ENCODE measurements around the gene TAPT1. TPM values are rescaled to one million over a fixed set of nuclear protein-coding genes. Genes with fewer than 3 reads are reported as not detected.
"Not testable (repeated sequence)": the region's sequence is repeated elsewhere in the genome, so short reads cannot be mapped to it uniquely, and the experiment has no call there.

Gene TAPT1
- total RNA-seq = 10 to 100 TPM; 31.9 to 34.3 TPM

GRCh38 chr4:16225863-16226815 is at the start of gene TAPT1:
Gene TAPT1, minus strand, starts transcription at chr4:16226471. Its CDS starts 14 bp downstream, at chr4:16226457.
- Mint-ChIP-seq H3K4me1 (ENCODE audit: low read depth) (peaks cover 48% of the 10 kb centered on the region), H3K4me3 (peak within 1 kb of the TSS; percentile 92), H3K27me3 (ENCODE audit: low read depth) (no peaks in the 10 kb centered on the region), H3K27ac (peak within 1 kb of the TSS; percentile 95), H3K9me3 (ENCODE audit: insufficient read depth) (no peaks in the 10 kb centered on the region), H3K36me3 (ENCODE audit: low read depth) (peaks cover 20% of the 10 kb centered on the region)
- ChIA-PET POLR2A (interaction anchor here (0.6 to 1.7 kb wide), 5 partner anchors 9 to 155 kb away, joined by 3 to 6 read pairs (median 5); no protein-coding TSS in a partner anchor), CTCF (interaction anchor here (2.9 kb wide), 1 partner anchor 20 kb away, joined by 10 read pairs; no protein-coding TSS in a partner anchor)
- DNase-seq = peak; percentile 77
- peak; percentile 77 for ATAC-seq

- no peak overlapping the region for H3K27ac Mint-ChIP-seq
- H3K27me3 Mint-ChIP-seq (ENCODE audit: low read depth) = peaks cover 11% of the 10 kb centered on the region
- CTCF ChIA-PET = no interaction called here
- H3K36me3 Mint-ChIP-seq (ENCODE audit: low read depth) = no peaks in the 10 kb centered on the region
- H3K4me3 Mint-ChIP-seq = no peak overlapping the region
- peaks cover 9% of the 10 kb centered on the region for H3K4me1 Mint-ChIP-seq (ENCODE audit: low read depth)
- no peaks in the 10 kb centered on the region for H3K9me3 Mint-ChIP-seq (ENCODE audit: insufficient read depth)
- DNase-seq = no peak
- POLR2A ChIA-PET = no interaction called here
- no peak for ATAC-seq
These were observed 45.1 kb upstream of the TAPT1 start for GRCh38 chr4:16271411-16271810.

- ChIA-PET POLR2A (no interaction called here), CTCF (interaction anchor here (1.0 kb wide), 1 partner anchor 43 kb away, joined by 3 read pairs; no protein-coding TSS in a partner anchor)
- ATAC-seq (no peak), DNase-seq (no peak)
- H3K4me3 Mint-ChIP-seq = no peak overlapping the region
- no peak overlapping the region for H3K27ac Mint-ChIP-seq
- no peaks in the 10 kb centered on the region for H3K36me3 Mint-ChIP-seq (ENCODE audit: low read depth)
- peaks cover 9% of the 10 kb centered on the region for H3K4me1 Mint-ChIP-seq (ENCODE audit: low read depth)
- peaks cover 11% of the 10 kb centered on the region for H3K27me3 Mint-ChIP-seq (ENCODE audit: low read depth)
- no peaks in the 10 kb centered on the region for H3K9me3 Mint-ChIP-seq (ENCODE audit: insufficient read depth)
These were observed 44.4 kb upstream of the TAPT1 start for GRCh38 chr4:16270454-16271328.

- H3K9me3 Mint-ChIP-seq (ENCODE audit: insufficient read depth); POLR2A ChIA-PET; H3K4me3 Mint-ChIP-seq; DNase-seq; H3K4me1 Mint-ChIP-seq (ENCODE audit: low read depth); H3K27ac Mint-ChIP-seq; H3K36me3 Mint-ChIP-seq (ENCODE audit: low read depth); ATAC-seq: not testable (repeated sequence)
- H3K27me3 Mint-ChIP-seq (ENCODE audit: low read depth) = peaks cover 11% of the 10 kb centered on the region
- CTCF ChIA-PET = interaction anchor here (1.0 kb wide), 1 partner anchor 44 kb away, joined by 3 read pairs; no protein-coding TSS in a partner anchor
These were observed 43.6 kb upstream of the TAPT1 start for GRCh38 chr4:16269742-16270453.

GRCh38 chr4:16269240-16269639 is 43.0 kb upstream of the TAPT1 start:
- ChIA-PET POLR2A (no interaction called here), CTCF (no interaction called here)
- Mint-ChIP-seq H3K4me3 (no peak overlapping the region), H3K36me3 (ENCODE audit: low read depth) (no peaks in the 10 kb centered on the region), H3K9me3 (ENCODE audit: insufficient read depth) (no peaks in the 10 kb centered on the region), H3K27ac (no peak overlapping the region), H3K27me3 (ENCODE audit: low read depth) (peaks cover 11% of the 10 kb centered on the region), H3K4me1 (ENCODE audit: low read depth) (peaks cover 9% of the 10 kb centered on the region)
- DNase-seq (no peak), ATAC-seq (no peak)

- Mint-ChIP-seq H3K4me1 (ENCODE audit: low read depth) (peaks cover 9% of the 10 kb centered on the region), H3K27me3 (ENCODE audit: low read depth) (peaks cover 9% of the 10 kb centered on the region), H3K27ac (no peak overlapping the region), H3K36me3 (ENCODE audit: low read depth) (no peaks in the 10 kb centered on the region), H3K9me3 (ENCODE audit: insufficient read depth) (no peaks in the 10 kb centered on the region), H3K4me3 (no peak overlapping the region)
- DNase-seq (no peak), ATAC-seq (no peak)
- POLR2A ChIA-PET = no interaction called here
- CTCF ChIA-PET = no interaction called here
These were observed 42.0 kb upstream of the TAPT1 start for GRCh38 chr4:16268290-16268689.

- Mint-ChIP-seq H3K9me3 (ENCODE audit: insufficient read depth) (no peaks in the 10 kb centered on the region), H3K27me3 (ENCODE audit: low read depth) (peaks cover 6% of the 10 kb centered on the region), H3K27ac (no peak overlapping the region), H3K36me3 (ENCODE audit: low read depth) (no peaks in the 10 kb centered on the region), H3K4me3 (no peak overlapping the region), H3K4me1 (ENCODE audit: low read depth) (peaks cover 9% of the 10 kb centered on the region)
- ChIA-PET CTCF (no interaction called here), POLR2A (no interaction called here)
- DNase-seq (no peak), ATAC-seq (no peak)
These were observed 41.4 kb upstream of the TAPT1 start for GRCh38 chr4:16267639-16268038.

- ChIA-PET CTCF (interaction anchor here (0.5 to 3.6 kb wide), 17 partner anchors 15 to 512 kb away, joined by 3 to 24 read pairs (median 3); partner anchors contain the start of gene FGFBP2), POLR2A (no interaction called here)
- H3K4me1 Mint-ChIP-seq (ENCODE audit: low read depth) = peaks cover 14% of the 10 kb centered on the region
- no peaks in the 10 kb centered on the region for H3K36me3 Mint-ChIP-seq (ENCODE audit: low read depth)
- no peaks in the 10 kb centered on the region for H3K9me3 Mint-ChIP-seq (ENCODE audit: insufficient read depth)
- ATAC-seq (no peak), DNase-seq (no peak)
- no peak overlapping the region for H3K4me3 Mint-ChIP-seq
- H3K27me3 Mint-ChIP-seq (ENCODE audit: low read depth) = peaks cover 4% of the 10 kb centered on the region
- H3K27ac Mint-ChIP-seq = no peak overlapping the region
These were observed 39.5 kb upstream of the TAPT1 start for GRCh38 chr4:16265820-16266219.

- ATAC-seq (peak; percentile 65), DNase-seq (no peak)
- no peaks in the 10 kb centered on the region for H3K9me3 Mint-ChIP-seq (ENCODE audit: insufficient read depth)
- H3K27me3 Mint-ChIP-seq (ENCODE audit: low read depth) = peaks cover 2% of the 10 kb centered on the region
- no peaks in the 10 kb centered on the region for H3K36me3 Mint-ChIP-seq (ENCODE audit: low read depth)
- H3K27ac Mint-ChIP-seq = no peak overlapping the region
- H3K4me3 Mint-ChIP-seq = no peak overlapping the region
- POLR2A ChIA-PET = interaction anchor here (0.7 kb wide), 1 partner anchor 765 kb away, joined by 4 read pairs; no protein-coding TSS in a partner anchor
- CTCF ChIA-PET = interaction anchor here (0.7 to 3.6 kb wide), 31 partner anchors 10 to 382 kb away, joined by 3 to 24 read pairs (median 4); partner anchors contain the start of gene FGFBP2
- H3K4me1 Mint-ChIP-seq (ENCODE audit: low read depth) = peaks cover 7% of the 10 kb centered on the region
These were observed 38.5 kb upstream of the TAPT1 start for GRCh38 chr4:16264798-16265197.

- no peak for ATAC-seq
- POLR2A ChIA-PET = no interaction called here
These were observed 36.8 kb upstream of the TAPT1 start for GRCh38 chr4:16263056-16263455.

GRCh38 chr4:16262188-16262587 is 35.9 kb upstream of the TAPT1 start:
- Mint-ChIP-seq H3K4me3 (no peak overlapping the region), H3K4me1 (ENCODE audit: low read depth) (peaks cover 9% of the 10 kb centered on the region), H3K9me3 (ENCODE audit: insufficient read depth) (no peaks in the 10 kb centered on the region), H3K36me3 (ENCODE audit: low read depth) (no peaks in the 10 kb centered on the region), H3K27me3 (ENCODE audit: low read depth) (no peaks in the 10 kb centered on the region), H3K27ac (no peak overlapping the region)
- ATAC-seq = no peak
- DNase-seq = no peak
- ChIA-PET POLR2A (no interaction called here), CTCF (no interaction called here)

More at GRCh38 chr4:16263056-16263455, 36.8 kb upstream of the TAPT1 start:
- no peak overlapping the region for H3K27ac Mint-ChIP-seq
- H3K9me3 Mint-ChIP-seq (ENCODE audit: insufficient read depth) = no peaks in the 10 kb centered on the region
- no peak for DNase-seq
- no peaks in the 10 kb centered on the region for H3K36me3 Mint-ChIP-seq (ENCODE audit: low read depth)
- peaks cover 9% of the 10 kb centered on the region for H3K4me1 Mint-ChIP-seq (ENCODE audit: low read depth)
- no peaks in the 10 kb centered on the region for H3K27me3 Mint-ChIP-seq (ENCODE audit: low read depth)
- H3K4me3 Mint-ChIP-seq = no peak overlapping the region
- CTCF ChIA-PET = interaction anchor here (0.7 to 2.9 kb wide), 3 partner anchors 63 to 1405 kb away, joined by 3 to 17 read pairs (median 4); no protein-coding TSS in a partner anchor

Measured in activated CD8-positive, alpha-beta T cell treated with anti-CD3 and anti-CD28 coated beads, Interleukin-2, amount 10 ng/mL, durations not matched to agents 7 days and 5 days (primary cell).